LNCAP (cell line): ENCODE results near the gene AADAT.

Source experiments
- TF ChIP-seq, protein P1 (sequence below): fragments of 450-650 bp; IDR thresholded peaks from 2 replicates; pipeline ENCODE4 v1.5.1; 2017; ENCODE audit warnings: mild to moderate bottlenecking

AADAT gene

GRCh38 chr4:170038769-170039168 lies 51.0 kb downstream of the AADAT start:
- TF ChIP-seq, protein P1, sequence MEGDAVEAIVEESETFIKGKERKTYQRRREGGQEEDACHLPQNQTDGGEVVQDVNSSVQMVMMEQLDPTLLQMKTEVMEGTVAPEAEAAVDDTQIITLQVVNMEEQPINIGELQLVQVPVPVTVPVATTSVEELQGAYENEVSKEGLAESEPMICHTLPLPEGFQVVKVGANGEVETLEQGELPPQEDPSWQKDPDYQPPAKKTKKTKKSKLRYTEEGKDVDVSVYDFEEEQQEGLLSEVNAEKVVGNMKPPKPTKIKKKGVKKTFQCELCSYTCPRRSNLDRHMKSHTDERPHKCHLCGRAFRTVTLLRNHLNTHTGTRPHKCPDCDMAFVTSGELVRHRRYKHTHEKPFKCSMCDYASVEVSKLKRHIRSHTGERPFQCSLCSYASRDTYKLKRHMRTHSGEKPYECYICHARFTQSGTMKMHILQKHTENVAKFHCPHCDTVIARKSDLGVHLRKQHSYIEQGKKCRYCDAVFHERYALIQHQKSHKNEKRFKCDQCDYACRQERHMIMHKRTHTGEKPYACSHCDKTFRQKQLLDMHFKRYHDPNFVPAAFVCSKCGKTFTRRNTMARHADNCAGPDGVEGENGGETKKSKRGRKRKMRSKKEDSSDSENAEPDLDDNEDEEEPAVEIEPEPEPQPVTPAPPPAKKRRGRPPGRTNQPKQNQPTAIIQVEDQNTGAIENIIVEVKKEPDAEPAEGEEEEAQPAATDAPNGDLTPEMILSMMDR = no peak

DNA sequence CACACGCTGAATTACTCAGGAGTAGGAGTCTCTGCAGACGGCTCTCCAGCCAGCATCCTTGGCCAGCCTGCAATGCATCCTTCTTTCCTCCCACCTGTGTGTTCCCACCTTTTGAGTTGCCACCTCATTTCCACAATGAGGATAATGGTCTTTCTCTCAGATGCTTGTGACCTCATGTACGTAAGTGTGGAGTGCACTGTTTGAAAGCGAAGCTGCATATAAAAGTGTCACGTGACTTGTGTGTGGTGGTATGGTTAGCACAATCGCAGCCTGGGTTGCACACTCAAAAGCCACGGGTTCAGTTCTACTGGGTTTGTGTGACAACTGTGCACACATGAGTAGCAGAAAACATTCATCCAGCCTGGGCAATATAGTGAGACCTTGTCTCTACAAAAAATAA lies 51.5 kb downstream of the AADAT start:
- TF ChIP-seq, protein P1 = no peak

DNA sequence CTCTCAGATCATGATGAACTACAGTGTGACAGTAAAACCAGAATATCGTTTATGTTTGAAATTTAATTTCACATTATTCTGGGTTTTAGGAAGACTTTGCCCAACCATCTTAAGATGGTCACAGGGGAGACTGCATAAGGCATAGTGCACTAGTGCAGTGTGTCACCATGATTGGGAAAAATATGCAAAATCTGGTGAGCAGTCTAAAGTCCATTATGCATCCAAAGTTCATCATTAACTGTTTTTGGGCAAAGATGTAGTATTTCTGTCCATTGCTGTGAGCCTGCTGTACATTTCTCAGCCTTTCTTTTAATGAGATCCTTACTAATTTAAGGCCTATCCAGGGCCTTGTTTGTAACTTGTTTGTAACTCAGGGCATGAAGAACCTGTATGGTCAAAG lies 52.3 kb downstream of the AADAT start:
- TF ChIP-seq, protein P1 = no peak

- TF ChIP-seq, protein P1 = no peak
Observed at GRCh38 chr4:170035845-170036244, 53.9 kb downstream of the AADAT start.

- TF ChIP-seq, protein P1 = no peak
Observed at GRCh38 chr4:170035231-170035630, 54.5 kb downstream of the AADAT start.

- TF ChIP-seq, protein P1 = no peak
Observed at GRCh38 chr4:170033999-170034398, 55.8 kb downstream of the AADAT start.

- TF ChIP-seq, protein P1 = no peak
Observed at GRCh38 chr4:170030121-170030520, 59.6 kb downstream of the AADAT start.

- TF ChIP-seq, protein P1 = no peak
Observed at GRCh38 chr4:170027181-170027829, 62.5 kb downstream of the AADAT start.
